SJCRH30 (cell line): Measurements from ENCODE around the gene ACADM. TPM values are rescaled to one million over a fixed set of nuclear protein-coding genes. Genes with fewer than 3 reads are reported as not detected.
A peak's percentile ranks its signal among the peaks of the same experiment; 100 is the strongest.
"Not testable (repeated sequence)": the region's sequence is repeated elsewhere in the genome, so short reads cannot be mapped to it uniquely, and the experiment has no call there.

ENCODE experiments used
- DNase-seq, 2 experiments: peaks; one replicate each; pipeline ENCODE4 v3.0.0-alpha.2; 2015 to 2020
- H3K27ac ChIP-seq: fragments of 250-450 bp; sonication (Bioruptor Pico); 2 replicates; pipeline ENCODE4 v1.5.1; 2020; ENCODE audit warnings: mild to moderate bottlenecking, moderate library complexity
- H3K27me3 ChIP-seq: fragments of 250-450 bp; sonication (Bioruptor Pico); 2 replicates; pipeline ENCODE4 v1.5.1; 2020; ENCODE audit warnings: mild to moderate bottlenecking, moderate library complexity
- H3K36me3 ChIP-seq: fragments of 250-450 bp; sonication (Bioruptor Pico); 2 replicates; pipeline ENCODE4 v1.5.1; 2020; ENCODE audit warnings: mild to moderate bottlenecking, moderate library complexity
- H3K4me1 ChIP-seq: fragments of 250-450 bp; sonication (Bioruptor Pico); 2 replicates; pipeline ENCODE4 v1.5.1; 2020; ENCODE audit warnings: mild to moderate bottlenecking, moderate library complexity
- H3K4me3 ChIP-seq: fragments of 250-450 bp; sonication (Bioruptor Pico); 2 replicates; pipeline ENCODE4 v1.5.1; 2020; ENCODE audit warnings: mild to moderate bottlenecking, moderate library complexity
- H3K9me3 ChIP-seq: fragments of 250-450 bp; sonication (Bioruptor Pico); replicated peaks from 2 replicates; pipeline ENCODE4 v1.5.1; 2020; ENCODE audit warnings: mild to moderate bottlenecking, moderate library complexity
- total RNA-seq: library from RNA; depleted of rRNA; stranded (reverse); fragments of >200 nt; shearing (Covaris generic); gene quantifications from 2 replicates; pipeline ENCODE4 v1.2.3, GENCODE V29; 2014; rRNA removed

The ACADM gene
- 72.1 and 78.3 TPM in 2 replicates for total RNA-seq

DNA sequence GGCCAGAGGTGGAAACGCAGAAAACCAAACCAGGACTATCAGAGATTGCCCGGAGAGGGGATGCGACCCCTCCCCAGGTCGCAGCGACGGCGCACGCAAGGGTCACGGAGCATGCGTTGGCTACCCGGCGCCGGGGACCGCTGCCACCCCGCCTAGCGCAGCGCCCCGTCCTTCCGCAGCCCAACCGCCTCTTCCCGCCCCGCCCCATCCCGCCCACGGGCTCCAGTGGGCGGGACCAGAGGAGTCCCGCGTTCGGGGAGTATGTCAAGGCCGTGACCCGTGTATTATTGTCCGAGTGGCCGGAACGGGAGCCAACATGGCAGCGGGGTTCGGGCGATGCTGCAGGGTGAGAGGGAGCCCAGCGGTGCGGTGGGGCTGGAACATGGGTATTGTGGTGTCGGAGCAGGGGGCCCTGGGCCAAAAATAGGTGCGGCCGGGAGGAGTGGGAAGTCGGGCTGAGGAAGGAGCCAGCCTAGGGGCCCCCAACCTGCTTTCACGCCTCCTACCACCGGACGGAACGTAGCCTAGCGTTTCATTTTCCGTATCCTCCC is at the start of gene ACADM:
TSS of gene ACADM (plus strand) at position 238 of the 551 bp plus-strand sequence. CDS start at position 317, 79 bp downstream.
- no peaks in the 10 kb centered on the region; the same call in 1 of the 2 replicates for H3K4me1 ChIP-seq
- no peaks in the 10 kb centered on the region for H3K27me3 ChIP-seq
- no peaks in the 10 kb centered on the region for H3K9me3 ChIP-seq
- peak within 1 kb of the TSS; percentile 80 for H3K4me3 ChIP-seq
- peak; percentile 84 to 89 for DNase-seq
- H3K36me3 ChIP-seq: peaks cover 9% of the 10 kb centered on the region
- H3K27ac ChIP-seq: peak within 1 kb of the TSS; percentile 84

DNA sequence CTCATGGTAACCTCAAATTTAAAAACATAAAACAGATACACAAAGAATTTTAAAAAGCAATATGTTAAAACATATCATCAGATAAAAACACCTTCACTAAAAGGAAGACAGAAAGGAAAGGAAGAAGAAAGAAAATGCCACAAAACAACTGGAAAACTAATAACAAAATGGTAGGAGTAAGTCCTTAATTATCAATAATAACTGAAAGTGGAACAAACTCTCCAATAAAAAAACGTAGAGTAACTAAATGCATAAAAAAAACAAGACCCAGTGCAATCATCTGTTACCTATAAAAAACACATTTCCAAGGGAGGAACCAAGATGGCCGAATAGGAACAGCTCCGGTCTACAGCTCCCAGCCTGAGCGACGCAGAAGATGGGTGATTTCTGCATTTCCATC is 47.1 kb upstream of the ACADM start:
- H3K36me3 ChIP-seq: no peaks in the 10 kb centered on the region
- H3K27me3 ChIP-seq: no peaks in the 10 kb centered on the region
- DNase-seq: no peak
- no peaks in the 10 kb centered on the region for H3K9me3 ChIP-seq
- H3K4me1 ChIP-seq: no peaks in the 10 kb centered on the region; the same call in 1 of the 2 replicates
- peak overlapping the region; percentile 47 for H3K4me3 ChIP-seq
- H3K27ac ChIP-seq: no peak overlapping the region

DNA sequence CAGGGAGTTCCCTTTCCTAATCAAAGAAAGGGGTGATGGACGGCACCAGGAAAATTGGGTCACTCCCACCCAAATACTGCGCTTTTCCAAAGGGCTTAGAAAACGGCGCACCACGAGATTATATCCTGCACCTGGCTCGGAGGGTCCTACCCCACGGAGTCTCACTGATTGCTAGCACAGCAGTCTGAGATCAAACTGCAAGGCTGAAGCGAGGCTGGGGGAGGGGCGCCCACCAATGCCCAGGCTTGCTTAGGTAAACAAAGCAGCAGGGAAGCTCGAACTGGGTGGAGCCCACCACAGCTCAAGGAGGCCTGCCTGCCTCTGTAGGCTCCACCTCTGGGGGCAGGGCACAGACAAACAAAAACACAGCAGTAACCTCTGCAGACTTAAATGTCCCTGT is 46.5 kb upstream of the ACADM start:
- H3K27me3 ChIP-seq, H3K27ac ChIP-seq: not testable (repeated sequence)
- DNase-seq: peak in 1 of 2 experiments; percentile 11

DNA sequence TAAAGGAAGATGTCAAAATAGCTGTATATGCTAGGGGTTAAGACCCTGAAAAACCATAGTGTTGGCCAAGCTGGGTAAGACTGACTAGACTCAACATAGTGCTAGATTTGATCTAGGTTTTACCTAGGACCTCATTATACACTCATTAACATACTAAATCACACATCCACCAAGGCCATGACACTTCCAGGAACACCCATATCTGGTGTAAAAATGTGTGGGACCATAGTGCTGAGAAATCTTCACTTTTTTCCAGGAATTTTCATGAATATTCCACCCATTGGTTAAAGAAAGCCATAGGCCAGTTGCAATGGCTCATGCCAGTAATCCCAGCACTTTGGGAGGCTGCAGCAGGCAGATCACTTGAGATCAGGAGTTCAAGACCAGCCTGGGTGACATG is 34.0 kb upstream of the ACADM start:
- DNase-seq: no peak
- H3K27me3 ChIP-seq: no peaks in the 10 kb centered on the region
- H3K9me3 ChIP-seq: no peaks in the 10 kb centered on the region
- H3K36me3 ChIP-seq: no peaks in the 10 kb centered on the region
- no peak overlapping the region for H3K27ac ChIP-seq
- no peak overlapping the region for H3K4me3 ChIP-seq
- H3K4me1 ChIP-seq: no peaks in the 10 kb centered on the region

More for the DNA sequence above, 46.5 kb upstream of the ACADM start:
- H3K9me3 ChIP-seq, H3K36me3 ChIP-seq, H3K4me3 ChIP-seq, H3K4me1 ChIP-seq: not testable (repeated sequence)

DNA sequence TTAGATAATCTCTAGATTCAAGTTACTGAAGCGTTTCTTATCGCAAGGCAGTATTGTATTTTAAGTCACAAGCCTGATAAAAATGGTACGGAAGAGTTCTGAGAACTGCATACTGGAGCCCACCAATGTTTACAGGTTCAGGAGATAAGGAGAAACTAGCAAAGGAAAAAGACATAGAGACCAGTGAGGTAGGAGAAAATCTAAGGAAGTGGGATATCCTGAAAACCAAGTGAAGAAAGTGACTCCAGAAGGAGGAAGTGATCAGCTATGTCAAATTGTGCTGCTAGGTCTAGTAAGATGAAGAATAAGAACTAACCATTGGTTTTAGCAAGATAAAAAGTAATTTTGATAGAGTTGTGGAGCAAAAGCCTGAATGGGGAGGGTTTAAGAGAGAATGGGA is 31.0 kb upstream of the ACADM start:
- H3K36me3 ChIP-seq: no peaks in the 10 kb centered on the region
- H3K4me3 ChIP-seq: no peak overlapping the region
- no peak overlapping the region for H3K27ac ChIP-seq
- DNase-seq: no peak
- H3K9me3 ChIP-seq: no peaks in the 10 kb centered on the region
- H3K4me1 ChIP-seq: no peaks in the 10 kb centered on the region
- no peaks in the 10 kb centered on the region for H3K27me3 ChIP-seq

DNA sequence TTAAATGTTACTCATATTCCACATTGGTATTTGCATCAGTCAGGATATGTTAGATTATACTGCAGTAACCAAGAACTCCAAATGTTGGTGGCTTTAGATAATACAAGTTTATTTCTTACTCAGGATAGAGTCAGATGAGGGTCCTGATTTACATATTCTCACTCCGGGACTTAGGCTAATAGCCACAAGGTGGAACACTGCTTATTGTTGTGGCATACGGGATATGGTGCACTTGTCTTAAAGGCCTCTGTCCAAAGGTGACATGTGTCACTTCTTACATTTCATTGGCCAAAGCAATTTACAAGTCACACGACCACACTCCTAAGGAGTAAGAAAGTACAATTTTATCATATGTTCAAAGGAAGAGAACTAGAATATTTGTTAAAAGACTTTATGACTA is 28.5 kb upstream of the ACADM start:
- Histone ChIP-seq H3K4me1 (no peaks in the 10 kb centered on the region), H3K9me3 (no peaks in the 10 kb centered on the region), H3K36me3 (no peaks in the 10 kb centered on the region)

DNA sequence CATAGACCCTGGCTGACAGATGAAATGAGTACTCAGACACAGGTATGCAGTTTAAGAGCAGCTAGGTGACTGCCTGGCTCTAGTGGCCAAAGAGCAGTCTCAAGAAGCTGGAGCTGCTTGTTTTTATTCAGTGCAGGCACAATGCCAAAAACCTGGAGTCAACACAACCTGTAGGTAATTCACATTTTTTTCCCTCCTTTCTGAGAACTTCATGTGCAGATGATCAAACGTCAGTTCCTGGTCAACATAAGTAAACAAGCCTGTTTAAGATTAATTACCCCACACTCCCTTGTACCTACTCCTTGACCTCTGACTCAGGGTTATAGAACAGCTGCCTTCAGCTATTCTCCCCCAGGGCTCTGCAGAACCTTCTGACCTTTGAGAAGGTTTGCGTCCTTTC is 17.3 kb upstream of the ACADM start:
- DNase-seq: peak in 1 of 2 experiments; percentile 10
- no peak overlapping the region for H3K4me3 ChIP-seq
- no peaks in the 10 kb centered on the region for H3K27me3 ChIP-seq

More for the DNA sequence above, 28.5 kb upstream of the ACADM start:
- no peak overlapping the region for H3K27ac ChIP-seq
- DNase-seq: no peak
- no peaks in the 10 kb centered on the region for H3K27me3 ChIP-seq
- no peak overlapping the region for H3K4me3 ChIP-seq

DNA sequence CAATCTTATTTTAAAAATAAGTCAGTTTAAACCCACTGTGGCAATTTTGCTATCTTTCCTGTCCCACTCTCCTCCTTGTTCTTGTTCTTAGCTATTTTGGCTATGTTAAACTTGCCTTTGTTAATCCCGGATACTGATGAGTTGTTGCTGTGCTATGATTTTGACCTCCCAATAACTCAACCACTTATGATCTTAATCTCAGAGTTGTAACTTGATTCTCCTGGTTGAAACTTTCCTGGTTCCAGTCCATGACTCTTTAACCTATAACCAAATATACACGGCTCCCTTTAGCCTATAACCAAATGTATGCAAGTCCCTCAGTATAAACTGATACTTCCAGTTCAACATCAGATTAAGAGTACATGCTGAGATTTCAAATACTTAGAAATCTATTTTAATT is 15.6 kb upstream of the ACADM start:
- Histone ChIP-seq H3K9me3 (no peaks in the 10 kb centered on the region), H3K4me3 (no peak overlapping the region), H3K27ac (no peak overlapping the region), H3K36me3 (no peaks in the 10 kb centered on the region), H3K4me1 (peaks cover 14% of the 10 kb centered on the region), H3K27me3 (no peaks in the 10 kb centered on the region)
- peak in 1 of 2 experiments; percentile 40 for DNase-seq

More for the DNA sequence above, 17.3 kb upstream of the ACADM start:
- H3K9me3 ChIP-seq: no peaks in the 10 kb centered on the region
- H3K4me1 ChIP-seq: peaks cover 11% of the 10 kb centered on the region
- H3K27ac ChIP-seq: no peak overlapping the region
- no peaks in the 10 kb centered on the region for H3K36me3 ChIP-seq

DNA sequence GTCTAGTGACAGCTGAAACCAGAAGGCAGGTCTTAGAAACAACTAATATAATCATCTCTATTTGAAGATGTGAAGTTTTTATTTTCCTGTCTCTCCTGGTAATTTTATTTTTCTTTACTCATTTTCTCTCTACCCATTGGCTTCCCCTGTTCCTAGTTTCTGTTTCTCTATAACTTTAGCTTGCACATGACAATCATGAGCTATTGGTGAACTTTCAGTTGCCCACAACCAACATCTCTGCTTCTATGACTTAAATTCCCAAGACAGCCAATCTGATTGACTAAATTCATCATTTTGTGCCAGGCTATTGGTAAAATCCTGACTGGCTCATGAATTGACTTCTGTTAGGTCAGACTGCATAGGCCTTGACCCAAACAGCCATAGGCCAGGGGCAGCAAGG is 13.7 kb upstream of the ACADM start:
- peaks cover 14% of the 10 kb centered on the region for H3K4me1 ChIP-seq
- no peaks in the 10 kb centered on the region for H3K9me3 ChIP-seq
- no peak overlapping the region for H3K27ac ChIP-seq
- no peaks in the 10 kb centered on the region for H3K36me3 ChIP-seq
- DNase-seq: no peak
- H3K27me3 ChIP-seq: no peaks in the 10 kb centered on the region
- H3K4me3 ChIP-seq: no peak overlapping the region

DNA sequence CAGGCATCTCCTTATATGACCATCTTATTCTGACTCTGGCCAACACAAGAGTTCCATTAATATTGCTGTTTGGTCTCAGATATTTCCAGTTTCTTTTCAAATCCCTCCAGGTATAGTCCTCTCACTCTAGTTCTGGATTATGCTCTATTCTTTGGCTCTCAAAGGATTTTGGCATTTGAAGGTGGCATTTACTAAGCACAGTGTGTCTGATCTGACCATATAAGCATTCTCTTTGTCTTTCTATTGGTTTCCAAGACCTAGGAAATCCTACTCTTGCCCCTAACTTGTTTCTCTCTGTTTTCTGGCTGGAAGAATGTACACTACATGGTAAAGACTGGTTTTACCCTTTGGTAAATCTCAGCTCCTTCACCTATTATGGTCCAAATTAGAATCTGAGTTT is 12.7 kb upstream of the ACADM start:
- H3K4me1 ChIP-seq: peaks cover 14% of the 10 kb centered on the region
- H3K9me3 ChIP-seq: no peaks in the 10 kb centered on the region
- no peak overlapping the region for H3K27ac ChIP-seq
- DNase-seq: no peak
- no peaks in the 10 kb centered on the region for H3K27me3 ChIP-seq
- H3K36me3 ChIP-seq: no peaks in the 10 kb centered on the region
- H3K4me3 ChIP-seq: no peak overlapping the region

DNA sequence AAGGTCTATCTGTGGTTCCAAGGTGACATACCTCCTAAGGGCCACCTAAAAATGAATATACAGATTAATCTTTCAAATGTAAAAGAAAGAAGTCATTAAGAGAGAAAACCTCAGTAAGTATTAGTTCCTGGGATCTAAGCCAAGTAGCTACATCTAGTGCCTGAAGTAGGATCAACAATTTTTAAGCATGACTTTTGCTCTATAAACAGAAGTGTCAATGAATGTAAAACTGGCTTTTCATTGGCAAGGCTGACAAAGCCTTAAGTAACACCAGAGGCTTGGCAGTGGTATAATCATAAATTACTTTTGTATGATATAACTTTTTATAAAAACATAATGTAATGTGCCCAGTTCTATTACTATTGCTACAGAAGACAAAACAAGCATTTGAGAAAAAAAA is 12.2 kb upstream of the ACADM start:
- no peaks in the 10 kb centered on the region for H3K36me3 ChIP-seq
- DNase-seq: no peak
- H3K27ac ChIP-seq: no peak overlapping the region
- H3K9me3 ChIP-seq: no peaks in the 10 kb centered on the region
- H3K27me3 ChIP-seq: no peaks in the 10 kb centered on the region
- H3K4me1 ChIP-seq: peaks cover 14% of the 10 kb centered on the region
- no peak overlapping the region for H3K4me3 ChIP-seq

DNA sequence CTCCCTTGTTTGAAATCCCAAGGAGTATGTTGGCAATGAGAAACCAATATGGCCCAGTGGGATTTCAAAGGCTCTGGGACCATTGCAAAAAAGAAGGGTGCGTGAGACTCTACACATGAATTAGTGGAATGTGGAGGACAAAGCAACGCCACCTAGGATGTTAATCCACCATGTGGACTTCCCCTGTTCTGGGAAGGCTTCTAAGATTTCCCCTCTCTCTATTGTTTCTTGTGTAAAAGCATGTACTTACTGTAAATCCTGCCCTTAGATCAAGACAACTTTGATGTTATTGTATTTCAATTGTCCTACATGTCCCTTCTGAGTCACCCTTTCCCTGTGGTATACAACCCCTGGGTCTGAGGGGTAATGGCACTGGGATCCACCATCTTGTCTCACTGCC is 4.7 kb upstream of the ACADM start:
- Histone ChIP-seq H3K27ac (no peak overlapping the region), H3K4me1 (no peaks in the 10 kb centered on the region), H3K36me3 (no peaks in the 10 kb centered on the region), H3K27me3 (no peaks in the 10 kb centered on the region), H3K9me3 (no peaks in the 10 kb centered on the region), H3K4me3 (no peak overlapping the region)
- no peak for DNase-seq

DNA sequence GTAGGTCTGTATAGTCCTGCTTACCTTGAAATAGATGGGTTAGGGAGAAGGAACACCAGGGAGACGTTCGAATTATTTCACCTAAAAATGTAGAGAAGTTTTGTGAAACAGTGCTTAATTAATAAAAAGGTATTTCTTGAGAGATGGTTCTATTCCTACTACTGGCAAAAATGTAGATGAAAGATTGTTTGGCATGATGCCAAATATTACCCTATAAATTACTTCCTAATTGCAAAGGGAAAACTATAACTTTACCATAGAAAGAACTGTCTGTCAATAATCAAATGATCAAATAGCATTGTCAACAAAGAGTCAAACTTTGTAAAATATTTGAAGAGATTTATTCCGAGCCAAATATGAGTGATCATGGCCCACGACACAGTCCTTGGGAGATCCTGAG is 4.2 kb upstream of the ACADM start:
- Histone ChIP-seq H3K27ac (no peak overlapping the region), H3K36me3 (no peaks in the 10 kb centered on the region), H3K9me3 (no peaks in the 10 kb centered on the region), H3K27me3 (no peaks in the 10 kb centered on the region), H3K4me1 (no peaks in the 10 kb centered on the region), H3K4me3 (no peak overlapping the region)
- no peak for DNase-seq

DNA sequence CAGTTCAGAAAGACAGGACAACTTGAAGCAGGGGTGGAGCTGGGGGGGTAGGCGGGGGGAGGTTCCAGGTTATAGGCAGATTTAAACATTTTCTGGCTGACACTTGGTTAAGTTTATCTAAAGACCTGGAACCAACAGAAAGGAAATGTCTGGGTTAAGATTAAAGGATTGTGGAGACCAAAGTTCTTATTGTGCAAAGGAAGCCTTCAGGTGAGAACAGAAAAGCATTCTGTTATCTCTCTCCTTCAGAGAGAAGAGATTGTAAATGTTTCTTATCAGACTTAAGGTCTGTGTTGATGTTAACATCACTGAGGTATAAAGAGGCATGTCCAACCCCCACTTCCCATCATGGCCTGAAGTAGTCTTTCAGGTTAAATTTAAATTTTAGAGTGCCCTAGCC is 3.7 kb upstream of the ACADM start:
- no peaks in the 10 kb centered on the region; the same call in 1 of the 2 replicates for H3K4me1 ChIP-seq
- H3K9me3 ChIP-seq: no peaks in the 10 kb centered on the region
- DNase-seq: no peak
- no peaks in the 10 kb centered on the region for H3K36me3 ChIP-seq
- H3K4me3 ChIP-seq: no peak overlapping the region
- no peaks in the 10 kb centered on the region for H3K27me3 ChIP-seq
- no peak overlapping the region for H3K27ac ChIP-seq

DNA sequence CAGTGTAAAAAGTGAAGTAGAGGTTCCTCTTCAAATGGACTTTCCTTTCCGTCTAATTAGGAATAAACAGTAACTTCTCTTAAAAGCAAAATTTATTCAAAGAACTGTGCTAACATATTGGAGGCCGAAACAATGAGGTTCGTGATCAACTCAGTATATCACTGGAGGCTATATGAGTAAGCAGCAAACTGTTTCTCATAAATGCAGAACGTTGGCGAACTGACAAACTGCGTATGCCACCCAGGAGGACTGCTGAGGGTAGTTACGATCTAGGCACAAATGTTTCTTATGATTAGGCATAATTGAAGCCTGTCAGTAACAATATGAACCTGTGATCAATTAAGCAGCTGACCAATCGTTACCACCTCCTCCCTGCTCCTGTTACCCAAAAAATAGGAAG is 2.3 kb upstream of the ACADM start:
- DNase-seq, H3K36me3 ChIP-seq, H3K27me3 ChIP-seq, H3K4me1 ChIP-seq, H3K27ac ChIP-seq, H3K4me3 ChIP-seq, H3K9me3 ChIP-seq: not testable (repeated sequence)

DNA sequence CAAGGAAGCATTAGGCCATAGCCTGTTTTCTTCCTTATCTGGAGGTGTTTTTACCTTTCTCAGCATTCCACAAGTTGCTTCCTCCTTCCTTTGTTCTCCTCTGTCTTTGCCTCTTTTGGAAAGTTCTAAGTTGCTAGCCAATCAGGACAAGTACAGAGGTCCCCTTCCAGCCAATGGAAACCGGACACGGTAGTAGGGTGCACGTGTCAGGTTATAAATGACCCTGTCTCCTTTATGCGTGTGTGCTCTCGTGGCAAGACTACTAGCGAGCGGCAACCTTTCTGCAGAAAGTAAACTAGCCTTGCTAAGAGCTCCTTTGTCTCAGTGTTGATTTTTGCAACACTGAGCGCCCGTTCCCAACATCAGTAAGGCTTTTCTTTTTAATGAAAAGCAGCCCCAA is 1.5 kb upstream of the ACADM start:
- H3K4me1 ChIP-seq: no peaks in the 10 kb centered on the region; the same call in 1 of the 2 replicates
- no peak for DNase-seq
- H3K9me3 ChIP-seq: no peaks in the 10 kb centered on the region
- no peaks in the 10 kb centered on the region; the same call in 1 of the 2 replicates for H3K36me3 ChIP-seq
- H3K27me3 ChIP-seq: no peaks in the 10 kb centered on the region
- no peak overlapping the region for H3K4me3 ChIP-seq
- H3K27ac ChIP-seq: no peak overlapping the region
